Spleen (tissue), 11 donors: Measurements from ENCODE around the gene LYPD3. TPM values are rescaled to one million over a fixed set of nuclear protein-coding genes. Genes with fewer than 3 reads are reported as not detected.

Source experiments
- DNase-seq: peaks from one replicate; pipeline ENCODE4 v3.0.0-alpha.2; 2020
- H3K27ac ChIP-seq, 8 donors: fragments of 200-600 bp; sonication (generic) in 7 of 8; 1 replicate in 4 of 8; 2 replicates in 4 of 8; pipeline versions ENCODE4 v1.5.0 to v1.8.0; 2016 to 2021; ENCODE audit warnings: inconsistent platforms in 4 of 8, mild to moderate bottlenecking in 4 of 8, moderate library complexity in 1 of 8
- H3K27me3 ChIP-seq, 7 donors: fragments of 200-600 bp; sonication (generic) in 6 of 7; replicated peaks in 1 of 7; 1 replicate in 4 of 7; 2 replicates in 3 of 7; pipeline versions ENCODE4 v1.5.0 to v1.8.0; 2016 to 2021; ENCODE audit warnings: inconsistent platforms in 3 of 7, mild to moderate bottlenecking in 1 of 7
- H3K36me3 ChIP-seq, 6 donors: fragments of 200-600 bp; sonication (generic) in 5 of 6; 1 replicate in 4 of 6; 2 replicates in 2 of 6; pipeline versions ENCODE4 v1.5.0 to v1.8.0; 2016 to 2021; ENCODE audit warnings: inconsistent platforms in 2 of 6
- H3K4me1 ChIP-seq, 6 donors: fragments of 200-600 bp; sonication (generic) in 5 of 6; 1 replicate in 3 of 6; 2 replicates in 3 of 6; pipeline versions ENCODE4 v1.5.0 to v1.8.0; 2016 to 2021; ENCODE audit warnings: inconsistent platforms in 3 of 6
- H3K4me3 ChIP-seq, 8 donors: fragments of 200-600 bp; sonication (generic) in 7 of 8; 1 replicate in 4 of 8; 2 replicates in 4 of 8; pipeline versions ENCODE4 v1.5.0 to v1.8.0; 2016 to 2021; ENCODE audit warnings: inconsistent platforms in 4 of 8, mild to moderate bottlenecking in 4 of 8, moderate library complexity in 2 of 8
- H3K9me3 ChIP-seq, 8 donors: fragments of 200-600 bp; sonication (generic) in 7 of 8; 1 replicate in 4 of 8; 2 replicates in 4 of 8; pipeline versions ENCODE4 v1.5.0 to v1.8.0; 2016 to 2021; ENCODE audit warnings: inconsistent platforms in 4 of 8
- CTCF ChIP-seq, 11 experiments: fragments of 200-600 bp in 7 of 11; fragments of 450-650 bp in 4 of 11; sonication (generic) in 4 of 11; IDR thresholded peaks in 8 of 11; conservative IDR thresholded peaks in 3 of 11; 1 replicate in 7 of 11; 2 replicates in 4 of 11; pipeline versions ENCODE4 v1.4.0 to v1.8.0; 2016 to 2021; ENCODE audit warnings: antibody characterized with exemption in 11 of 11, inconsistent platforms in 4 of 11, mild to moderate bottlenecking in 1 of 11
- POLR2A ChIP-seq, 3 donors: fragments of 450-650 bp; IDR thresholded peaks; one replicate each; pipeline ENCODE4 v1.5.1; 2017; ENCODE audit warnings: antibody characterized with exemption in 3 of 3, mild to moderate bottlenecking in 1 of 3
- POLR2AphosphoS5 ChIP-seq, 3 donors: sonication (generic); formaldehyde crosslinking; IDR thresholded peaks; one replicate each; pipeline ENCODE4 v1.5.1; 2017; ENCODE audit warnings: antibody characterized with exemption in 3 of 3
- WGBS, 5 donors: extraction: QIAGEN DNeasy Blood & Tissue Kit in 3 of 5; methylation state at CpG; one replicate each; pipeline versions ENCODE4 v1.1.5 to v1.1.7; 2013 to 2018; 5-methylcytosine and 5-hydroxymethylcytosine counted together
- intact Hi-C: fragments of 100-400 bp; cut with DNase I; formaldehyde crosslinking; loops from one replicate; pipeline ENCODE4 v1.15.0; 2023; ENCODE audit warnings: low total_unique reads
- polyA plus RNA-seq, 3 donors: library from polyadenylated mRNA; stranded (reverse); fragments of 200-250 nt; gene quantifications; one replicate each; pipeline ENCODE4 v1.2.1, GENCODE V29; 2013
- total RNA-seq, 7 donors: library from RNA; depleted of rRNA in 3 of 7; stranded (reverse); fragments of >200 nt in 3 of 7; fragmentation: NEBNext Ultra II Directional in 4 of 7; extraction: Animal tissue kit (Norgen Biotek cat#: 25700) in 4 of 7; gene quantifications; one replicate each; pipeline versions ENCODE4 v1.1.0 to v1.2.1, GENCODE V29; 2016 to 2021
- donor health status: healthy with polysubstance abuse.
- donor health status: DM: no; HTN: no; CAD: no; lungs with moderate emphysema.
- donor health status: DM: no; HTN: no; CAD: no.
- donor health status: Bipolar disorder and iron deficiency.
- donor health status: healthy.
- donor health status: DM: no; HTN: no; CAD: no.
- donor health status: DM: yes; HTN: yes; CAD: no.

LYPD3 gene
- total and polyA plus RNA-seq, 10 donors: 0.57 to 2.8 (median 1.5) TPM

GRCh38 chr19:43422689-43423066 lies 42.7 kb downstream of the LYPD3 start:
- TF ChIP-seq CTCF (IDR thresholded peaks at IDR 0.05 in 8 of 11, conservative IDR thresholded peaks at IDR 0.05 in 3 of 11) (no peak), POLR2A (IDR thresholded peaks at IDR 0.05) (no peak), POLR2AphosphoS5 (IDR thresholded peaks at IDR 0.05) (no peak)
- Histone ChIP-seq H3K27me3 (no peaks in the 10 kb centered on the region), H3K27ac (no peak overlapping the region), H3K9me3 (no peaks in the 10 kb centered on the region), H3K4me1 (peaks cover 0 to 11% (median 0%) of the 10 kb centered on the region in 6 donors), H3K36me3 (no peaks in the 10 kb centered on the region), H3K4me3 (no peak overlapping the region)
- intact Hi-C loops: no loop called here
- WGBS, 5 donors: 84 to 97% (median 94%) methylated on average over 1 of the region's 1 CpG
- no peak for DNase-seq

DNA sequence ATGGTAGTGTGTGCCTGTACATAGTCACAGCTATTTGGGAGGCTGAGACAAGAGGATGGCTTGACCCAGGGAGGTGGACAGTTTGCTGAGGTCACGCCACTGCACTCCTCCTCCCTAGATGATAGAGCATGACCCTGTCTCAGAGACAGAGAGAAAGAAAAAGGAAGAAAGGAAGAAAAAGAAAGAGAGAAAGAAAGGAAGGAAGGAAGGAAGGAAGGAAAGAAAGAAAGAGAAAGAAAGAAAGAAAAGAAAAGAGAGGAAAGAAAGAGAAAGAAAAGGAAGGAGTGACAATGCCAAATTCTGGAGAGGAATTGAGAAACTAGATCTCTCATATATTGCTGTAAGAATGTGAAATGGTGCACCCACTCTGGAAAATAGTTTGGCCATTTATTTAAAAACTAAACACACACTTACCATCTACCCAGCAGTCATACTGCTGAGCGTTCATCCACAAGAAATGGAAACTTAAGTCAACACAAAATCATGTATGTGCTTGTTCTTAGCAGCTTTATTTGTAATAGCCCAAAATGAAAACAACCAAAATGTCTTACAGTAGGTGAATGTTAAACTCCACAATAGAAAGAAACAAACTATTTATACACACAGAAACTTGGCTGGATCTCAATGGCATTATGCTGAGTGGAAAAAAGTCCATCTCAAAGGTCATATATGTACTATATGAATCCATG lies 43.3 kb downstream of the LYPD3 start:
- H3K36me3 ChIP-seq: no peaks in the 10 kb centered on the region
- H3K4me3 ChIP-seq: no peak overlapping the region
- no peaks in the 10 kb centered on the region for H3K9me3 ChIP-seq
- H3K4me1 ChIP-seq: peaks cover 0 to 11% (median 0%) of the 10 kb centered on the region in 6 donors
- intact Hi-C loops: no loop called here
- H3K27me3 ChIP-seq: no peaks in the 10 kb centered on the region
- TF ChIP-seq POLR2A (IDR thresholded peaks at IDR 0.05): no peak
- no peak for DNase-seq
- WGBS, 5 donors: 88 to 95% (median 92%) methylated on average over 2 of the region's 2 CpGs
- no peak overlapping the region for H3K27ac ChIP-seq

- intact Hi-C loops: no loop called here
- 82 to 90% (median 88%) methylated on average over 6 of the region's 6 CpGs for WGBS, 5 donors
- no peak for DNase-seq
Measured at GRCh38 chr19:43420954-43421353, 44.5 kb downstream of the LYPD3 start.

GRCh38 chr19:43416951-43417623 lies 48.3 kb downstream of the LYPD3 start:
- Histone ChIP-seq H3K9me3 (peaks cover 0 to 18% (median 0%) of the 10 kb centered on the region in 8 donors), H3K27me3 (no peaks in the 10 kb centered on the region), H3K36me3 (no peaks in the 10 kb centered on the region), H3K4me1 (no peaks in the 10 kb centered on the region), H3K27ac (no peak overlapping the region), H3K4me3 (no peak overlapping the region)
- no peak for DNase-seq
- TF ChIP-seq CTCF (IDR thresholded peaks at IDR 0.05 in 8 of 11, conservative IDR thresholded peaks at IDR 0.05 in 3 of 11): no peak
- TF ChIP-seq POLR2A (IDR thresholded peaks at IDR 0.05): no peak
- TF ChIP-seq POLR2AphosphoS5 (IDR thresholded peaks at IDR 0.05): no peak
- intact Hi-C loops: no loop called here
- WGBS, 5 donors: 32 to 52% (median 44%) methylated on average over 4 of the region's 4 CpGs

More at GRCh38 chr19:43420954-43421353, 44.5 kb downstream of the LYPD3 start:
- Histone ChIP-seq H3K4me1 (peaks cover 0 to 8% (median 0%) of the 10 kb centered on the region in 6 donors), H3K27me3 (no peaks in the 10 kb centered on the region), H3K27ac (no peak overlapping the region), H3K36me3 (no peaks in the 10 kb centered on the region), H3K4me3 (no peak overlapping the region), H3K9me3 (no peaks in the 10 kb centered on the region)
- no peak for TF ChIP-seq CTCF (IDR thresholded peaks at IDR 0.05 in 8 of 11, conservative IDR thresholded peaks at IDR 0.05 in 3 of 11)
- TF ChIP-seq POLR2AphosphoS5 (IDR thresholded peaks at IDR 0.05): no peak
- TF ChIP-seq POLR2A (IDR thresholded peaks at IDR 0.05): no peak
